ENCODE measurements around the gene ESYT2.

DNA sequence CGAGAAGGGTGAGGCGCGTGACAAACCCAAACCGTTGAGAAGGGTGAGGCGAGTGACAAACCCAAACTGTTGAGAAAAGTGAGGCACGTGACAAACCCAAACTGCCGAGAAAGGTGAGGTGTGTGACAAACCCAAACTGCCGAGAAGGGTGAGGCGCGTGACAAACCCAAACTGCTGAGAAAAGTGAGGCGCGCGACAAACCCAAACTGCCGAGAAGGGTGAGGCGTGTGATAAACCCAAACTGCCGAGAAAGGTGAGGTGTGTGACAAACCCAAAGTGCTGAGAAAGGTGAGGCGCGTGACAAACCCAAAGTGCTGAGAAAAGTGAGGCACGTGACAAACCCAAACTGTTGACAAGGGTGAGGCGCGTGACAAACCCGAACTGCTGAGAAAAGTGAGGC lies 25.0 kb downstream of the ESYT2 start:
- TF ChIP-seq POLR2A (IDR thresholded peaks at IDR 0.05; ENCODE audit: low read depth, low read length) (no peak), NFE2L2 (IDR thresholded peaks at IDR 0.05; ENCODE audit: low read depth, low read length) (no peak), ELK1 (IDR thresholded peaks at IDR 0.05; ENCODE audit: borderline replicate concordance, low read depth, low read length) (no peak), MAFK (IDR thresholded peaks at IDR 0.05; ENCODE audit: low read depth, low read length) (no peak), RAD21 (IDR thresholded peaks at IDR 0.05; ENCODE audit: low read length) (no peak), FOS (IDR thresholded peaks at IDR 0.05; ENCODE audit: low read depth, low read length) (no peak), CHD1 (IDR thresholded peaks at IDR 0.05; ENCODE audit: low read depth, low read length) (no peak)
- TF ChIP-seq, protein P1, sequence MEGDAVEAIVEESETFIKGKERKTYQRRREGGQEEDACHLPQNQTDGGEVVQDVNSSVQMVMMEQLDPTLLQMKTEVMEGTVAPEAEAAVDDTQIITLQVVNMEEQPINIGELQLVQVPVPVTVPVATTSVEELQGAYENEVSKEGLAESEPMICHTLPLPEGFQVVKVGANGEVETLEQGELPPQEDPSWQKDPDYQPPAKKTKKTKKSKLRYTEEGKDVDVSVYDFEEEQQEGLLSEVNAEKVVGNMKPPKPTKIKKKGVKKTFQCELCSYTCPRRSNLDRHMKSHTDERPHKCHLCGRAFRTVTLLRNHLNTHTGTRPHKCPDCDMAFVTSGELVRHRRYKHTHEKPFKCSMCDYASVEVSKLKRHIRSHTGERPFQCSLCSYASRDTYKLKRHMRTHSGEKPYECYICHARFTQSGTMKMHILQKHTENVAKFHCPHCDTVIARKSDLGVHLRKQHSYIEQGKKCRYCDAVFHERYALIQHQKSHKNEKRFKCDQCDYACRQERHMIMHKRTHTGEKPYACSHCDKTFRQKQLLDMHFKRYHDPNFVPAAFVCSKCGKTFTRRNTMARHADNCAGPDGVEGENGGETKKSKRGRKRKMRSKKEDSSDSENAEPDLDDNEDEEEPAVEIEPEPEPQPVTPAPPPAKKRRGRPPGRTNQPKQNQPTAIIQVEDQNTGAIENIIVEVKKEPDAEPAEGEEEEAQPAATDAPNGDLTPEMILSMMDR (conservative IDR thresholded peaks at IDR 0.05; ENCODE audit: low read depth, low read length), result no peak
